ENCODE results near the gene SYNGR1. TPM values are rescaled to one million over a fixed set of nuclear protein-coding genes. Genes with fewer than 3 reads are reported as not detected.

SYNGR1 gene
- total RNA-seq, 4 donors from 2014 or later: 3.9 to 22.0 (median 6.8) TPM

DNA sequence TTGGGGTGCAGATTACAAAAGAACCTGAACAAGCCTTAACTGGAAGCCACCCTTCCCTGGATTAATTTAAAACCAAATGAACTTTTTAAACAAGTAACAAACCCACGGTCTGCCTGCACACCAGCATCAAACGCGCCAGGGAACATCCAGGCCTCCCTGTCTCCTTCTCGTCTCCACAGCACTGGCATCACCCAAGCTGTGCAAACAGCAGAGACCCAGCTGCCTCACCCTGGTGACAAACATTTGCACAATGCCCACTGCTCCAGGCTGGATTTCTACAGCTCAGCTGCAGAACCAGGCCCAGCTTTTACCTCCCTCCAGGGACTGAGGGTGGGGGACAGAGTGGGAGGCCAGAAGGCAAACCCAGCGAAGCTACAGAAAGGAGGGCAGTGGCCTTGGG is 37.4 kb upstream of the SYNGR1 start:
- intact Hi-C loops (cut with DNase I): loop anchor here (10.0 kb wide), 2 partner anchors 78 to 308 kb away; no protein-coding TSS in a partner anchor
- Histone ChIP-seq H3K27me3 (no peaks in the 10 kb centered on the region), H3K9me3 (no peaks in the 10 kb centered on the region), H3K4me3 (replicated peaks in 1 of 3) (no peak overlapping the region), H3K36me3 (peaks cover 57 to 60% of the 10 kb centered on the region in 2 donors), H3K27ac (no peak overlapping the region), H3K4me1 (peaks cover 9 to 24% of the 10 kb centered on the region in 2 donors)
- no peak for TF ChIP-seq POLR2A (IDR thresholded peaks at IDR 0.05)
- TF ChIP-seq, protein P1, sequence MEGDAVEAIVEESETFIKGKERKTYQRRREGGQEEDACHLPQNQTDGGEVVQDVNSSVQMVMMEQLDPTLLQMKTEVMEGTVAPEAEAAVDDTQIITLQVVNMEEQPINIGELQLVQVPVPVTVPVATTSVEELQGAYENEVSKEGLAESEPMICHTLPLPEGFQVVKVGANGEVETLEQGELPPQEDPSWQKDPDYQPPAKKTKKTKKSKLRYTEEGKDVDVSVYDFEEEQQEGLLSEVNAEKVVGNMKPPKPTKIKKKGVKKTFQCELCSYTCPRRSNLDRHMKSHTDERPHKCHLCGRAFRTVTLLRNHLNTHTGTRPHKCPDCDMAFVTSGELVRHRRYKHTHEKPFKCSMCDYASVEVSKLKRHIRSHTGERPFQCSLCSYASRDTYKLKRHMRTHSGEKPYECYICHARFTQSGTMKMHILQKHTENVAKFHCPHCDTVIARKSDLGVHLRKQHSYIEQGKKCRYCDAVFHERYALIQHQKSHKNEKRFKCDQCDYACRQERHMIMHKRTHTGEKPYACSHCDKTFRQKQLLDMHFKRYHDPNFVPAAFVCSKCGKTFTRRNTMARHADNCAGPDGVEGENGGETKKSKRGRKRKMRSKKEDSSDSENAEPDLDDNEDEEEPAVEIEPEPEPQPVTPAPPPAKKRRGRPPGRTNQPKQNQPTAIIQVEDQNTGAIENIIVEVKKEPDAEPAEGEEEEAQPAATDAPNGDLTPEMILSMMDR (IDR thresholded peaks at IDR 0.05): no peak
- no peak for DNase-seq
- WGBS, 2 donors: 87 to 95% methylated on average over 5 of the region's 5 CpGs

DNA sequence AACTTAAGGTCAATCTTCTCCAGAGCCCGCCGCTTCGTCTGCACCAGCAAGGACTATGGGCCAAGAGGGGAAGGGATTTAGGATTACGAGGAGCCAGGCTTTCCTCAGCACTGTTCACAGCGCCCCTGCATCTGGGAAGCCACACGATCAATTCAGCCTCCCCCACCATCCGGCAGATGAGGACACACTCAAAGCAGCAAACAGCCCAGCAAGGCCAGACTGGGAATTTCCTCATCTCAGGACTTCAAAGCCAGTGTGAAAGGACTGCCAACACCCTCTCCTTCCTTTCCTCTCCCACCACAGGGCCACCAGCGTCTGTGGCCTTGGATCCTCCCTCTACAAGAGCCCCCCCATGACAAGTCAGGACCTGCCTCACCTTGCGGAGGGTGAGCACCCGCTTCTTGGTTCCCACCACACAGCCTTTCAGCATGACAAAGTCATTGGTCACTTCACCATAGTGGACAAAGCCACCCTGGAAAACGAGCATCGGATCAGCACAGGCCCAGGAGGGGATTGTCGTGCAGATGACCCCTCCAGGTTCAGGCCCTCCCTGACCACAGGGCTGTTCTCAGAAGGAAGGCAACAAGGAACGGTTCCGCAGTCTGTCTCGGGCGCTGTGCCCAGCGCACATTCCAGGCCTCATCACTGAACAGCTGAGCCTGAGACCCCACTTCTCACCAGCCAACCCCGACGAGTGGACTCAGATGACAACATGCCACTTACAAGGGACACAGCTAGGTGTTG is 36.4 kb upstream of the SYNGR1 start:
- H3K27ac ChIP-seq: no peak overlapping the region
- H3K4me3 ChIP-seq (replicated peaks in 1 of 3): no peak overlapping the region
- 86 to 94% methylated on average over 13 to 17 of the region's 20 CpGs for WGBS, 2 donors
- H3K4me1 ChIP-seq: peaks cover 16 to 34% of the 10 kb centered on the region in 2 donors
- H3K27me3 ChIP-seq: no peaks in the 10 kb centered on the region
- no peak for DNase-seq
- TF ChIP-seq, protein P1 (IDR thresholded peaks at IDR 0.05): no peak
- no peak for TF ChIP-seq POLR2A (IDR thresholded peaks at IDR 0.05)
- intact Hi-C loops (cut with DNase I): loop anchor here (10.0 kb wide), 2 partner anchors 79 to 309 kb away; no protein-coding TSS in a partner anchor
- peaks cover 65 to 67% of the 10 kb centered on the region in 2 donors for H3K36me3 ChIP-seq
- H3K9me3 ChIP-seq: no peaks in the 10 kb centered on the region

DNA sequence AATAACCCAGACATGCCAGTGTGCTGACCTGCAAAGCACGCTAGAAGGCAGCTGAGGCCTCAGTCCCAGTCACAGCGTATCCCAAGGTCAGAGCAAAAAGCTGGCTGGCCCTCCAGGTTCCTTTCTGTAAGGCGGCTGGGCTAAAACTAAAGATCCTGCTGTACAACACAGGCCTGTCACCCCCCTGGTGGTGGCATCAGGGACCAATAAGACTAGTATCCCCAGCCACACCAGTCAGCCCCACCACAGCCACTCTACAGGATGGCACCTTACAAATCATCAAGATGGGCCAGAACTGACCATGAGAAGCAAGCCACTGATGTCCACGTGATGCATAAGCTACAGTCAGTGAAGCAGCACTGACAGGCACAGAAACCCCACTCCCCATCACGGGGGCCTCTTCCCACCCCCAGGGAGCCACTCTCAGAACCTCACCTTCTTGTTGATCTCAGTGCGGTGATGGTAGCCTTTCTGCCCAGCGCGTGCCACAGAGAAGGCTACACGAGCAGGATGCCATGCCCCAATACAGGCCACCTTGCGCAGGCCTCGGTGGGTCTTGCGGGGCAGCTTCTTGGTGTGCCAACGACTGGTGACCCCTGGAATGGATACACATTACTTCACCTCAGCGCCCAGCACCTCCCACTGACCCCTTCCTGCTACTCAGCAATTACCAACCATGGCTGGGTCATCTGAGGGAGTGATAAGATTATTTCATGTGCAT is 35.4 kb upstream of the SYNGR1 start:
- Histone ChIP-seq H3K4me3 (replicated peaks in 1 of 3) (no peak overlapping the region), H3K27ac (no peak overlapping the region), H3K36me3 (peaks cover 65 to 67% of the 10 kb centered on the region in 2 donors), H3K4me1 (peaks cover 20 to 36% of the 10 kb centered on the region in 2 donors), H3K27me3 (no peaks in the 10 kb centered on the region), H3K9me3 (no peaks in the 10 kb centered on the region)
- DNase-seq: no peak
- WGBS, 2 donors: 92 to 94% methylated on average over 13 to 14 of the region's 14 CpGs
- TF ChIP-seq POLR2A (IDR thresholded peaks at IDR 0.05): no peak
- TF ChIP-seq, protein P1 (IDR thresholded peaks at IDR 0.05): no peak
- intact Hi-C loops (cut with DNase I): loop anchor here (10.0 kb wide), 2 partner anchors 80 to 310 kb away; no protein-coding TSS in a partner anchor

DNA sequence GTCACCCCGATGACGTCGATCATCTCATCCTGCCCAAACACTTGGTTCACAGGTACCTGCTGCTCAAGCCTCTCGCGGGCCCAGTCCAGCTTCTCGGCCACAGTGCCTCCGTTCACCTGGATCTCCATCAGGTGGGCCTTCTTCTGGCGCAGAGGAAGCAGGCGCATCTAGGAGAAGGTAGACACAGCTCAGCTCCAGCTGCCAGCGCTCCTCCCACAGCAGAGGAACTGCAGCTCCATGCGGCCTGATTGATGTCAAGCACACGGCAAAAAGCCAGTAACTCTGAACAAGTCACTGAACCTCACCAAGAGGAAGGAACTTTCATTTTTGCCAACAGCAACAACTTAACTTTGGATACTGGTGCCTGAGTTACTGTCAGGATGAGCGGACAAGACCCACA is 34.4 kb upstream of the SYNGR1 start:
- DNase-seq: no peak
- H3K9me3 ChIP-seq: no peaks in the 10 kb centered on the region
- 89 to 93% methylated on average over 11 to 12 of the region's 13 CpGs for WGBS, 2 donors
- peaks cover 65 to 67% of the 10 kb centered on the region in 2 donors for H3K36me3 ChIP-seq
- peaks cover 20 to 36% of the 10 kb centered on the region in 2 donors for H3K4me1 ChIP-seq
- no peak overlapping the region for H3K4me3 ChIP-seq (replicated peaks in 1 of 3)
- intact Hi-C loops (cut with DNase I): loop anchor here (10.0 kb wide), 2 partner anchors 81 to 311 kb away; no protein-coding TSS in a partner anchor
- TF ChIP-seq, protein P1 (IDR thresholded peaks at IDR 0.05): no peak
- no peak for TF ChIP-seq POLR2A (IDR thresholded peaks at IDR 0.05)
- H3K27me3 ChIP-seq: no peaks in the 10 kb centered on the region
- no peak overlapping the region for H3K27ac ChIP-seq

All from thyroid gland (tissue), 4 donors.